Activated gamma-delta T cell (primary cell): ENCODE data around the gene ACTL6B.
"Not testable (repeated sequence)": the region's sequence is repeated elsewhere in the genome, so short reads cannot be mapped to it uniquely, and the experiment has no call there.

ENCODE experiments used
- DNase-seq: peaks from one replicate; lab custom pipeline; 2025; lab: John Stamatoyannopoulos, UW

ACTL6B gene

GRCh38 chr7:100671353-100672327 lies 15.4 kb upstream of the ACTL6B start:
- no peak for DNase-seq

DNA sequence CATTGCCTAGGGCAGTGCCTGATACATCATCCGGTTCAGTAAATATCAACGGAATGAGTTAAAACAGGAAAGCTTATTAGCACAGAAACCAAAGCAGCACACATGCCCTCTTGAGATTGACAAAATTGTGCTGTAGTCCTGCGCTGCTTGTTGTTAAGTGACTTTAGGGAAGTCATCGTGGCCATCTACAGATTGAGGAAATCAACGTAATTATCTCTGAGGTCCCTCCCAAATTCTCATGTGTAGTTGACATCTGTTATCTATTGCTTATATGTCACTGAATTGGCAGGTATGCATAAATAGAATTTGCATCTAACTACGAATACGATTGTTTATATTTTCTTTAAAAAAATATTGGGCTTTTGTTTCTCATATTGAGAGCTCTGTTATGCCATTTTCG lies 13.8 kb upstream of the ACTL6B start:
- DNase-seq: no peak

- not testable (repeated sequence) for DNase-seq
Observed at GRCh38 chr7:100669106-100669505, 12.9 kb upstream of the ACTL6B start.

GRCh38 chr7:100668069-100668449 lies 11.8 kb upstream of the ACTL6B start:
- no peak for DNase-seq

- no peak for DNase-seq
Observed at GRCh38 chr7:100667331-100668068, 11.3 kb upstream of the ACTL6B start.

GRCh38 chr7:100665168-100665726 lies 9.0 kb upstream of the ACTL6B start:
- DNase-seq: no peak

- DNase-seq: not testable (repeated sequence)
Observed at GRCh38 chr7:100662194-100662776, 6.0 kb upstream of the ACTL6B start.

GRCh38 chr7:100654908-100655831 lies 1.1 kb downstream of the ACTL6B start:
- no peak for DNase-seq

DNA sequence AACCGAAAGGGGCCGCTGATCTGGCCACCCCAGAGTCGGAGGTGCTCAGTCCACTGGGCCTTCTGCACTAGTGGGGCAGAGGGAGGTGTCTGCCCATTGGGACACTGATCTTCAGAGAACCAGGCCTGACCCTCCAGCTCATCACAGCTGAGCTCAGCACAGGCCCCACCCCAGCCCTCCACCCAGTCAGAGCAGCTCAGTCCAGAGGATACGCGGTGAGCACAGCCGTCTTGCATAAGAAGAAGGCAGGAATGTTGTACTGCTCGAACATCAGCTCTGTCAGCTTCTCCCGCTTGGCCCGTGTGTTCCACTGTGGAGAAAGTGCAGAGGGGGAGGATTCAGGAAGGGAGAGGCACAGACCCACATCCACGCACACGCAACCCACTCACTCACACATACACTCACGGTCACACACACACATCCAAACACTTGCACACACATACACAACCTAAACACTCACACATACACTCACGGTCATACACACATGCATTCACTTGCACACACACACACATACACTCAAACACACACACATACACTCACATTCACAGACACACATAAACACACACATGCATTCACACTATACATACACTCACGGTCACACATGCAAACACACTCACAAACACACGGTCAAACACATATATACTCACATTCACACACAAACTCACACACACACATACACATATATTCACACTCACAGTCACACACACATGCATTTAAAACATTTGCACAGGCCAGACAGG lies 6.3 kb downstream of the ACTL6B start:
- DNase-seq: no peak

DNA sequence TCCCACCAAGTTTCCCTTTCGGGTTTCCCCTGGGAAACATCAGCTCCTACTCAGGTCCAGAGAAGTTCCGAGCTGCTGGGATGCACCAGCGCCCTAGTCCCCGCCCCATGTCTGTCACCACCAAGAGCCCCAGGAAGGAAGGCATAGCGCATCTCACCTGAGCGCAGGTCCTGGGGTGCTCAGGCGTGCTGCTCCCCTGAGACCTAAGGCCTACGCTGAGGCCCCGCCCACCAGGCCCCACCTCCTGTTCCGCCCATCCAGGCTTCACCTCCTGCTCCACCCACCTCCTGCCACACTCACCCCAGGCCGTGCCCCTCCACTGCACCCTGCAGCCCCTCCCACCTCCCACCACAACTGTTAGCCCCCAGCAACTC lies 13.7 kb downstream of the ACTL6B start:
- no peak for DNase-seq

DNA sequence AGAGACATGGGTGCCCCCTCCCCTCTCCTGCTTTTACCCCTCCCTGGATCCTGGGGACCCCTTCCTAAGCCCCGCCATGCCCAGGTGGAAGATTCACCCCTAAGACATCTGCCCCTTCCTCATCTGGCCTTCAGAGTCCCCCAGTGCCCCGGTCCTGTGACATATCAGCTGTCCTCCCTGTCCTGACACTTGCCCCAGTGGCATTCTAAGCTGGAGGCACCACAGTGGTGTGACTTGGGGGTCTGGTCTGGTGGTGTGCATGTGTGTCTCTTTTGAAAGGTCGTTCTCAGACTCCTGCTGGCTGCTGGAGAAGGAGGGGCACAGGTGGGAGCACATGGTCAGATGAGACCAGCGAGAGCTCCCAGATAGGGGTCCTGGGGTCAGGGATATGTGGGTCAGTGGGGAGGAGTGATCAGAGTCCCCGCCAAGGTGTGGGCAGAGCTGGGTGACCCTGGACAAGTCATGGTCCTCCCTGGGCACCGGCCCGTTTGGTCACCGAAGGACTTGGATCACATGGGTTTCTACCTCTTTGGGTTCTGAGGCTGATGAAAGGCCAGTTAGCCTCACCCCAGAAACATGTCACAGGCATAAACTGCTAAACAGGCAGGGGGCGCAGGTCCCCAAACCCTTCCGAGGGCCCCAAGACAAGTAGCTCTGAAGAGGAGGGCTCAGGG lies 14.3 kb downstream of the ACTL6B start:
- DNase-seq: no peak

GRCh38 chr7:100641463-100641859 lies 14.8 kb downstream of the ACTL6B start, which contains the start of gene TFR2:
TSS of gene TFR2 (minus strand) at chr7:100641552. CDS start at chr7:100641509, 43 bp downstream.
- DNase-seq: no peak

- DNase-seq: no peak
Observed at GRCh38 chr7:100640517-100641440, 15.5 kb downstream of the ACTL6B start.

GRCh38 chr7:100639995-100640516 lies 16.2 kb downstream of the ACTL6B start:
- no peak for DNase-seq

DNA sequence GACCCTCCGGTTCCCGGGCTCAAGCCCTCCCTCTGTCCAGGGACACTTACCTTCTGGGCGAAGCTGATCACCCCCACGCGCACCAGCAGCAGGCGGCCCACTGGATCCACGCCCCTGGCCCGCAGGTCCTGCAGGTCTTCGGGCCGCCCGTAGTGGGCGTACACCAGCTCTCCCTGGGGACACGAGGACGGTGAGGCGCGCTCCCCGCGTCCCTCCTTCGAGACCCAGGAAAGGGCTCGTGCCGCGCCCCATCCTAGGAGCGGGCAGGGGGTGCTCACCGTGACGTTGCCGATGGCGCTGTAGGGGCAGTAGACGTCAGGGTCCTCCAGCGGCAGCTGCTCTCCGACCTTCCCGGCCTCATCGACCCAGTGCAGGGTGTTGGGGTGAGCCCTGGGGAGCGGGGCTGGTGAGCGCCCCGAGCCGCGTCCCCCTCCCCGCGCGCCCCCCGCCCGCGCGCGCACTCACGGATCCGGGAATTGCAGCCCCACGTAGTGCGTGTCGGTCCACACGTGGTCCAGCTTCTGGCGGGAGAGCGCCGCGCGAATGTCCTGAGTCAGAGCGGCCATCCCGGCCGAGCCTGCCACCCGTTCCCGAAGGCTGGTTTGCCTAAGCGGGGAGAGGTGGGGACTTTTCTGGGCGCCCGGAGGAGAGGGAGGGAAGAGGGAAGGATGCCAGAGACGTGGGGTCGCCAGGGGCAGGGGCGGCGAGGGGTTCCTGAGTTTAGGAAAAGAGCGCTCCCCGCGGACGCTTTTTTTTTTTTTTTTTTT lies 23.1 kb downstream of the ACTL6B start:
- peak; percentile 29 for DNase-seq

DNA sequence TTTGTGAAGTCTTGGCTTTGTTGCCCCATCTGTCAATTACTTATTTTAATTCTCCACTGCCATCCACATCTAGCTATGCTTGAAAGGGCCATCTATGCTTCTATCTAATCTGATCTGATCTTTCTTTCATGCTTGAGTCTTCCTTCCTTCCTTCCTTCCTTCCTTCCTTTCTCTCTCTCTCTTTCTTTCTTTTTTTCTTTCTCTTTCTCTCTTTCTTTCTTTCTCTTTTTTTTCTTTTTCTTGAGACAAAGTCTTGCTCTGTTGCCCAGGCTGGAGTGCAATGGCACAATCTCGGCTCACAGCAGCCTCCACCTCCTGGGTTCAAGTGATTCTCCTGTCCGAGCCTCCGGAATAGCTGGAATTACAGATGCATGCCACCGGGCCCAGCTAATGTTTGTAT lies 26.2 kb downstream of the ACTL6B start:
- DNase-seq: no peak

- DNase-seq: no peak
Observed at GRCh38 chr7:100629117-100629716, 27.0 kb downstream of the ACTL6B start.
